ENCODE measurements around the gene ESD. TPM values are rescaled to one million over a fixed set of nuclear protein-coding genes. Genes with fewer than 3 reads are reported as not detected.
A peak's percentile ranks its signal among the peaks of the same experiment; 100 is the strongest.

The ESD gene
- total and polyA plus RNA-seq, 2 donors (not counting 3 experiments of a cell fraction or from before 2014, with no cell fraction given): 45.3 to 81.1 TPM

DNA sequence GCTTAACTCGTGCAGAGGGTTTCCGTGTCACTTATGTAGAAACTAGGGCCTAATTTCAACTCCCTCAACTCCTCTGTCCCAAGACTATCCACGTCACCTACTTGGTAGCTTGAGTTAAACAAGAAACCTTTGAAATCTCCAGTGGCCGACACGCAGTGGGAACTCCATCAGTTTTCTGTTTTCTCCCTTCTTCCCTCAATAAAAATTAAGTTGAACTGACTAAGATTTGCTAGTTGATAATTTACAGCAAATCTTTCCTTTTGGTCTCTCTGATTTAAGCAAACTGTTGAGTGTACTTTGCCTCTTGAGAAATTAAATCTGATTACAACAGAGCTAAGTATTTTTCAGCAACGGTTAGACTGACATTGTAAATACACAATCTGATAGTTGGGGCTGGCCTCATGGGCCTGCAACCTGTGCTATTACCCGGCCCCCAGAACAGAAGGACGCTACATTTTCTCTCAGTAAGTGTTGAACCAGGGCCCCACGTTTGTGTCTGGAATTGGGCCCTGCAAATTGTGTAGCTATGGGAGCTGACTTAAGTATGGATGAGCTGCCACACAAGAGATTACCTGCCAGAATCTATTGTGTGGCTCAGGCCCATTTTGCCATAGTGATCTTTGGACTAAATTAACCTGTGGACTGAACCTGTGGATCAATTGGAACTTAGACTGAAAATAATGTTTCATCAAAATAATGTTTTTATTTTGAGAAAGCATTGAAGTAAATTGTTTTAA, 708 bp upstream of the ESD start:
- Histone ChIP-seq H3K9me3 (replicated peaks; ENCODE audit: control insufficient read depth, insufficient read depth, low read length) (no peaks in the 10 kb centered on the region), H3K36me3 (ENCODE audit: control insufficient read depth in 2 of 2, extremely low read depth in 1 of 2, insufficient read depth in 2 of 2, low read length in 2 of 2) (no peaks in the 10 kb centered on the region), H3K9me1 (replicated peaks; ENCODE audit: control insufficient read depth, extremely low read depth, insufficient read depth, low read length) (no peaks in the 10 kb centered on the region), H2AFZ (ENCODE audit: low read depth, low read length) (peak overlapping the region; percentile 84), H4K20me1 (replicated peaks; ENCODE audit: control insufficient read depth, extremely low read depth, insufficient read depth, low read length) (no peaks in the 10 kb centered on the region), H3K27ac (ENCODE audit: insufficient read depth, low read depth, low read length) (no peak overlapping the region), H3K27me3 (ENCODE audit: control insufficient read depth in 2 of 2, insufficient read depth in 2 of 2, low read length in 2 of 2) (peaks cover 2 to 9% of the 10 kb centered on the region in 2 experiments), H3K4me2 (ENCODE audit: insufficient read depth, low read length) (peak overlapping the region; percentile 73), H3K4me3 (replicated peaks in 1 of 3; ENCODE audit: insufficient read depth in 1 of 3, low read depth in 1 of 3, low read length in 3 of 3) (peak overlapping the region in 2 of 3 experiments; percentile 81 to 89), H3K4me1 (ENCODE audit: control insufficient read depth, extremely low read depth, insufficient read depth, low read length) (peaks cover 9% of the 10 kb centered on the region), H3K9ac (replicated peaks; ENCODE audit: extremely low read depth, insufficient read depth, low read length) (peak overlapping the region; percentile 93), H3K79me2 (ENCODE audit: control insufficient read depth, insufficient read depth, low read length) (peaks cover 24% of the 10 kb centered on the region)
- FAIRE-seq (no peak), DNase-seq (ENCODE audit: low read depth, low spot score) (no peak)
- dilution Hi-C loops (cut with MboI; ENCODE audit: extremely low pct_ligation_motif_present, low sequenced_read_pairs): no loop called here
- CTCF ChIA-PET: no interaction called here
- BruUV-seq (replicated peaks): no TSS peak
- POLR2A ChIA-PET: no interaction called here
- intact Hi-C loops (cut with micrococcal nuclease): loop anchor here (2.0 kb wide), 1 partner anchor 243 kb away; no protein-coding TSS in a partner anchor
- TF ChIP-seq POLR2A (IDR thresholded peaks at IDR 0.05; ENCODE audit: low read depth, low read length): no peak
- TF ChIP-seq MYC (IDR thresholded peaks at IDR 0.05; ENCODE audit: low read depth, low read length): no peak
- TF ChIP-seq POLR2AphosphoS5 (IDR thresholded peaks at IDR 0.05; ENCODE audit: insufficient read depth, low read depth, low read length): no peak

DNA sequence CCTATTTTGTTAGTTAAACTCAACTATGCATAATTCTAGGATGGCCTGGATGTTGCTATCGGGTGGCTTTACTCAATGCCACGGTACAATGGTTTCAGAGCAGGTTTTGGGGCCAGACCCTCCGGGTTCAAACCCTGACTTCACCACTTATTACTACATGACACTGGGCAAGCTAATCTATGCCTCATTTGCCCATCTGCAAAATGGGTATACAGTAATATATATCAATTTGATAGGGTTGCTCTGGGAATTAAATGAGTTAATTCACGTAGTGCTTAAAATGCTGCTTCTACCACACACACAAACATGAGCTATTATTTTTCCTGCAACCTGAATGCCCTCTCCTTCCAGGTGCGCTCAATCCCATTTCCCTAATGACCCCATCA, 839 bp downstream of the ESD start:
- Histone ChIP-seq H3K4me3 (replicated peaks in 1 of 3; ENCODE audit: insufficient read depth in 1 of 3, low read depth in 1 of 3, low read length in 3 of 3) (peak overlapping the region; percentile 56 to 89 (median 81)), H3K27ac (ENCODE audit: insufficient read depth, low read depth, low read length) (peak overlapping the region; percentile 63), H3K4me2 (ENCODE audit: insufficient read depth, low read length) (peak overlapping the region; percentile 90), H3K36me3 (ENCODE audit: control insufficient read depth in 2 of 2, extremely low read depth in 1 of 2, insufficient read depth in 2 of 2, low read length in 2 of 2) (no peaks in the 10 kb centered on the region), H3K4me1 (ENCODE audit: control insufficient read depth, extremely low read depth, insufficient read depth, low read length) (peaks cover 9% of the 10 kb centered on the region), H3K9me1 (replicated peaks; ENCODE audit: control insufficient read depth, extremely low read depth, insufficient read depth, low read length) (no peaks in the 10 kb centered on the region), H3K9me3 (replicated peaks; ENCODE audit: control insufficient read depth, insufficient read depth, low read length) (no peaks in the 10 kb centered on the region), H4K20me1 (replicated peaks; ENCODE audit: control insufficient read depth, extremely low read depth, insufficient read depth, low read length) (no peaks in the 10 kb centered on the region), H3K27me3 (ENCODE audit: control insufficient read depth in 2 of 2, insufficient read depth in 2 of 2, low read length in 2 of 2) (peaks cover 2 to 9% of the 10 kb centered on the region in 2 experiments), H2AFZ (ENCODE audit: low read depth, low read length) (peak overlapping the region; percentile 84), H3K9ac (replicated peaks; ENCODE audit: extremely low read depth, insufficient read depth, low read length) (peak overlapping the region; percentile 93), H3K79me2 (ENCODE audit: control insufficient read depth, insufficient read depth, low read length) (peaks cover 24% of the 10 kb centered on the region)
- dilution Hi-C loops (cut with MboI; ENCODE audit: extremely low pct_ligation_motif_present, low sequenced_read_pairs) (no loop called here), intact Hi-C loops (cut with micrococcal nuclease) (loop anchor here (2.0 kb wide), 1 partner anchor 241 kb away; no protein-coding TSS in a partner anchor)
- TF ChIP-seq MYC (IDR thresholded peaks at IDR 0.05; ENCODE audit: low read depth, low read length): no peak
- TF ChIP-seq EZH2 (IDR thresholded peaks at IDR 0.05; ENCODE audit: borderline replicate concordance, low read depth, low read length, severe bottlenecking): no peak
- no peak for TF ChIP-seq FOS (IDR thresholded peaks at IDR 0.05; ENCODE audit: borderline replicate concordance, insufficient read depth, low read length)
- TF ChIP-seq GATA2 (IDR thresholded peaks at IDR 0.05; ENCODE audit: insufficient read depth, insufficient read length, low read depth, low read length): no peak
- no peak for TF ChIP-seq POLR2AphosphoS5 (IDR thresholded peaks at IDR 0.05; ENCODE audit: insufficient read depth, low read depth, low read length)
- TF ChIP-seq, protein P1, sequence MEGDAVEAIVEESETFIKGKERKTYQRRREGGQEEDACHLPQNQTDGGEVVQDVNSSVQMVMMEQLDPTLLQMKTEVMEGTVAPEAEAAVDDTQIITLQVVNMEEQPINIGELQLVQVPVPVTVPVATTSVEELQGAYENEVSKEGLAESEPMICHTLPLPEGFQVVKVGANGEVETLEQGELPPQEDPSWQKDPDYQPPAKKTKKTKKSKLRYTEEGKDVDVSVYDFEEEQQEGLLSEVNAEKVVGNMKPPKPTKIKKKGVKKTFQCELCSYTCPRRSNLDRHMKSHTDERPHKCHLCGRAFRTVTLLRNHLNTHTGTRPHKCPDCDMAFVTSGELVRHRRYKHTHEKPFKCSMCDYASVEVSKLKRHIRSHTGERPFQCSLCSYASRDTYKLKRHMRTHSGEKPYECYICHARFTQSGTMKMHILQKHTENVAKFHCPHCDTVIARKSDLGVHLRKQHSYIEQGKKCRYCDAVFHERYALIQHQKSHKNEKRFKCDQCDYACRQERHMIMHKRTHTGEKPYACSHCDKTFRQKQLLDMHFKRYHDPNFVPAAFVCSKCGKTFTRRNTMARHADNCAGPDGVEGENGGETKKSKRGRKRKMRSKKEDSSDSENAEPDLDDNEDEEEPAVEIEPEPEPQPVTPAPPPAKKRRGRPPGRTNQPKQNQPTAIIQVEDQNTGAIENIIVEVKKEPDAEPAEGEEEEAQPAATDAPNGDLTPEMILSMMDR (IDR thresholded peaks at IDR 0.05; ENCODE audit: extremely low read depth in 1 of 2, insufficient read depth in 1 of 2, low read depth in 1 of 2, low read length in 2 of 2): no peak
- TF ChIP-seq, protein P2, sequence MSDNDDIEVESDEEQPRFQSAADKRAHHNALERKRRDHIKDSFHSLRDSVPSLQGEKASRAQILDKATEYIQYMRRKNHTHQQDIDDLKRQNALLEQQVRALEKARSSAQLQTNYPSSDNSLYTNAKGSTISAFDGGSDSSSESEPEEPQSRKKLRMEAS (IDR thresholded peaks at IDR 0.05; ENCODE audit: insufficient read depth, insufficient read length): no peak
- no peak for TF ChIP-seq POLR2A (IDR thresholded peaks at IDR 0.05; ENCODE audit: low read depth, low read length)
- DNase-seq (ENCODE audit: low read depth, low spot score) (no peak), FAIRE-seq (no peak)
- no TSS peak for BruUV-seq (replicated peaks)
- POLR2A ChIA-PET: no interaction called here
- CTCF ChIA-PET: no interaction called here

All from endothelial cell of umbilical vein (primary cell).